Activated naive CD8-positive, alpha-beta T cell treated with anti-CD3 and anti-CD28 coated beads, Interleukin-2, amount 50 U/mL, for 16 hours (primary cell): Measurements from ENCODE around the gene MAN1B1.
A peak's percentile ranks its signal among the peaks of the same experiment; 100 is the strongest.
"Not testable (repeated sequence)": the region's sequence is repeated elsewhere in the genome, so short reads cannot be mapped to it uniquely, and the experiment has no call there.

ENCODE experiments used
- DNase-seq: peaks from one replicate; pipeline ENCODE4 v3.0.0-alpha.2; 2020; ENCODE audit warnings: low read depth, low spot score

The MAN1B1 gene

DNA sequence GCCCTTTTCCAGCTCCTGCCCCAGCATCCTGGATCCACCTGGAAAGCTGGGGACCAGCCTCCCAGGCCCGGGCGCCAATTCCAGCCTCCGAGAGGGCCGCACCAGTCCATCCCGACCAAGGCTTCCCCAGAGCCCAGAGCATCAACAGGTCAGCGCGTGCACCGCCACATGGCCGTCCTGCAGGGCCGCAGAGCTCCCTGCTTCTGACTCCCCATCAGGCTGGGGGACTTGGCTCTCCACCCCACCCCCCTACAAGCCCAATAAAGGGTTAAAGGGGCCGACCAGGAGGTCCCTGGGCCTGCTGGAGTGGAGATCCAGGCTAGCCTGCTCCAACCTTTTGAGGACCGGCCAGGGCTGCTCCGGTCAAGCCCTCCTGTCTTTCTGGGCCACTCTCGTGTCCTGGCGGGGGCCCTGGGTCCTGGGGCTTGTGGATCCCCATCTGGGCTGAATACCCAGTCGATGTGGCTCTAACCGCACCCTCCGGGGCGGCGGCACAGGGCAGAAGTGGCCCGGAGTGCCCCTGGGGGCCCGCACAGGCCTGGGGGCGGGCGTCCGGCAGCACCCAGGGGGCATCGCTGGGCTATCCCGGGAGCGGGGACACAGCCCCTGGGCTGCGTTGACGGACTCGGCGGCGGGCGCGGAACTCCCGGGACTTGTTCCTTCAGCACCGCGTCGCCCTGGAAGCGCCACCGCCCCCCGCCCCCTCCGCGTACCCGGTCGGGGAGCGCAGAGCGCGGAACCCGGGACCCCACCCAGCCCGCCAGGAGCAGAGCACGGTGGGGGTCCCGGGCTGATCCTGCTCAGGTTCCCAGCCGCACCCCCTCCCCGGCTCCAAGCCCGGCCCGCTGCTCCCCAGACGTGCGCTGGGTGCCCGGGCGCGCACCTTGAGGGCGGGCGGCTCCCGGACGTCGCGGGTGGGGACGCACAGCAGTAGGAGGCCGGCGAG, 33.5 kb upstream of the MAN1B1 start:
- DNase-seq, result no peak

DNA sequence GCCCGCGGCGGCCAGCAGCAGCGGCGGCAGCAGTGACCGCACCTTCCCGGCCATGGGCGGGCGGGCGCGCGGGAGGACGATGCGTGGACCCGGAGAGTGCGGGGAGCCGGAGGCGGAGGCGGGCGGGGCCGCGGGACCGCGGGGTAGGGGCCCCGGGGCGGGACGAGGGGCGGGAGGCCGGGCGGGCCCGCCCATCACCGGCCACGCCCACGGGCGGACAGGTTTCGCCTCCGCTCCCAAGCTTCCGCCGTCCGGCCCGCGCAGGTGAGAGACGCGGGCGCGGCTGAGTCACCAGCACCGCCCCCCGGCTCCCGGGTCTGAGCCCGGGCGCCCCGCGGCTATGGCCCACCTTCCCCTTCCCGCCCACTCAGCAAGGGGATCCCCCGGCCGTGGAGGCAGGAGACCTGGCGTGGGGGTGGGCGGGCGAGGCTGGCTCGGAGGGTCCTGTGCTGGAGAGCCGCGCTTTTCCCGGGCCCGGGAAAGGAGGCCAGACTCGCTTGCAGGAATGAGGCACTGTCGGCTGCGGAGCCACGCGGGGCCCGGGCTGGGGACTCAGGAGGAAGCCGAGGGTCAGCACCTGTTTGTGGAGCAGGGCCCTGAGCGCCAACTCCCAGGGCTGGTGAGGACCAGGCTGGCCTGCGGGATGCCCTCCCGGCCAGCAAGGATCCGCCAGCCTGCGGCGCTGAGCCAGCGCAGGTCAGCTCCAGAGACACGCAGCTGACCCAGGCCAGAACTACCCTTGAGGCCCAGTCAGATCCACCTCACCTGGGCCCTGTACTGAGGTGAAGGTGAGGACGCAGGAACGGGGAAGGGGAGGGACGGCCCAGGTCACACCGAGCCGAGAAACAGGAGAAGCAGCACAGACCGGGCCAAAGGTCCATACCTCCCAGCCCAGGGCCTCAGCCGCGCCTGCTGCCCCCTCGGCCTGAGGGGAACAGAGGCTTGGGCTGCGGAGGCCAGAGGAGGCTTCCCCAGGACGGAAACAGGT, 32.5 kb upstream of the MAN1B1 start, which contains the start of gene ENTPD2:
ENTPD2 (minus strand) TSS at position 118 of the 988 bp plus-strand sequence; CDS start at position 54, 64 bp downstream.
- DNase-seq, result no peak

DNA sequence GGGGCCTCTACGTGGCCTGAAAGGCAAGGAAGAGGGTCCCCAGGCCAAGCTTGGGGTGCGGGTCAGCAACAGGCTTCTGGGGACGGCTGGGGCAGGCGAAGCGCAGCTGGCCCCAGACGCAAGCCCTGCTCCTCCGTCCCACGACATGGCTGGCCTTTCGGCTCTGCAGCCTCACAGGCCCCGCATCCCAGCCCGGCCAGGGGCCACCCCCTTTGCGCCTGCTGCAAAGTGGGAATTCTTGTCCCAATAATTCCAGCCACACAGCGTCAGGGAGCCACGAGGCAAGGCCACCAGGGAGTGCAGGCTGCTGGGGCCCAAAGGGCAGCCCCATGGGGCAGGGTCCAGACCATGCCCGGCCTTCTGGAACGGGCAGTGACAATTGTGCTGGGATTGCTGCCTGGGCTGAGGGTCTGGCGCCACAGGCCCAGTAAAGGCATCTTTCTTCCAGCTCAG, 31.8 kb upstream of the MAN1B1 start:
- no peak for DNase-seq

DNA sequence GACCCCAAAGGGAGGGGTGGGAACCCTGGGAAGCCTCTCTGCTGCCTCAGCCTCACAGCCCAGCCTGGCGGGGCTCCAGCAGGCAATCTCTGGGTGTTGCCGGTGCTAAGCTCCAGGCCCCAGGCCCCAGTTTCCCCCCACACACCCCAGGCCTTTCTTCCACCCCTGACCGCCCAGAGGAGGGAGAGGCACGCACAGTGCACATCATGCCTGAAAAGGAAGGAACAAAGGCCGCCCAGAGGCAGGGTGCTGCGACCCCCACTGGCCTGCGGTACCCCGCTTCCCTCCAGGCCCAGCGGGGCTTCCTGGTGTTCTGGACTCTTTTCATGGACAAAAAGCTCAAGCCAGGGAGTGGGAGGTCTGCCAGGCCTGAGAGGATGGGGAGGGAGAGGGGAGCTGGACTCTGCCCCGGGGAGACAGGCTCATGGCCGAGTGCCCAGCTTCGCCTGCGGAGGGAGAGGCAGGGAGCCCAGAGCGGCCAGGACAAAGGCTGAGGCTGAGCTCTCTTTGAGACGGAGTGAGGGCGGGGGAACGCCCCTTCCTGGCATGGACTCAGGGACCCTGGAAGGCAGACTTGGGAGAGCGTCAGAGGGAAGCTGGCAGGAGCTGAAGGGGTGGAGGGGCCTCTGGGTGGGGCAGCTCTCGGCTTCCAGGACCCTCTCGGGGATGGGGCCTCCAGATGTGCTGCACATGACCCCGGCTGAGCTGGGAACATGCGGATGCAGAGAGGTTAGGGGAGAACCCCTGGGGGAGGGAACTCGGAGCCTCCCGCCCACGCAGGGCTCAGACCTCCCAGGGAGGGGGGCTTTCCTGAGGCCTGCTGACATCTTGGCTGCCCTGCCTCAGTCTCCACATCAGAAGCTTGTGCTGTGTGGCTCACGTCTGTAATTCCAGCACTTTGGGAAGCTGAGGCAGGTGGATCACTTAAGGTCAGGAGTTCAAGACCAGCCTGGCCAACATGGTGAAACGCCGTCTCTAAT, 31.1 kb upstream of the MAN1B1 start:
- no peak for DNase-seq

DNA sequence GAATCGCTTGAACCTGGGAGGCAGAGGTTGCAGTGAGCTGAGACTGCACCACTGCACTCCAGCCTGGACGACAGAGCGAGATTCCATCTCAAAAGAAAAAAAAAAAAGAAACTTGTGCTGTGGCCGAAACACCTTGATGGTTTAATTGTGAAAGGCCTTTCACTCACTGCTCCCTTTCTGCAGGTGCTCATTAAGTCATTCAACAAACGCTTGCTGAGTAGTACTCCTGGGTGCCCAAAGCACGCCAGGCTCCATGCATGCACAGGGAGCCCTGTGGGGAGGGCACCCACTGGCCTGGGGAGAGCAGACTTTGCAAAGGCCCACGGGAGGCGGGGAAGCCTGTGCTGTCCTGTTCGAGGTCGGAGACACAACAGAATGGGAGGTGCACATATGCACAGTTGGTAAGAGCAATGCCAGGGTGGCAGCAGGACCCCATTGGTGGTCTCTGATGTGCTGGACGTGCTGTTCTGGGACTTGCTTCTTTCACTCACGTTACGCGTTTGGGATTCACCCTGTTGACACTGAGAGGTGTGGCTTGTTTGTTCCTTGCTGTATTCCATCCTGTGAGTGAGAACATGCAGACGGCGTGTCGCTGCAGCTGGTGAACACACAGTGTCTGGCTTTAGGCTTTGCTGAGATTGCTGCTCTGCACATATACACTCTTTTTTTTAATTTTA, 29.9 kb upstream of the MAN1B1 start:
- DNase-seq, result no peak

DNA sequence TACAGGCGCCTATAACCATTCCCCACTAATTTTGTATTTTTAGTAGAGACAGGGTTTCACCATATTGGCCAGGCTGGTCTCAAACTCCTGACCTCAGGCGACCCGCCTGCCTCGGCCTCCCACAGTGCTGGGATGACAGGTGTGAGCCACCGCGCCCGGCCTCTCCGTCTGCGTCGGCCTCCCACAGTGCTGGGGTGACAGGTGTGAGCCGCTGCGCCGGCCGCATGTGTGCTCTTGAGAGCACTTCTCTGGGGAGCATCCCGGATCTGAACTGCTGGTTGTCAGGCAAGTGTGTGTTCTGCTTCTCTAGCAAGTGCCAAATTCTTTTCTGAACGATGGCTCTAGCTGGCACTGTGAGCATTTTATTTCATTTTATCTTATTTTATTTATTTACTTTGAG, 29.2 kb upstream of the MAN1B1 start:
- DNase-seq, result no peak

DNA sequence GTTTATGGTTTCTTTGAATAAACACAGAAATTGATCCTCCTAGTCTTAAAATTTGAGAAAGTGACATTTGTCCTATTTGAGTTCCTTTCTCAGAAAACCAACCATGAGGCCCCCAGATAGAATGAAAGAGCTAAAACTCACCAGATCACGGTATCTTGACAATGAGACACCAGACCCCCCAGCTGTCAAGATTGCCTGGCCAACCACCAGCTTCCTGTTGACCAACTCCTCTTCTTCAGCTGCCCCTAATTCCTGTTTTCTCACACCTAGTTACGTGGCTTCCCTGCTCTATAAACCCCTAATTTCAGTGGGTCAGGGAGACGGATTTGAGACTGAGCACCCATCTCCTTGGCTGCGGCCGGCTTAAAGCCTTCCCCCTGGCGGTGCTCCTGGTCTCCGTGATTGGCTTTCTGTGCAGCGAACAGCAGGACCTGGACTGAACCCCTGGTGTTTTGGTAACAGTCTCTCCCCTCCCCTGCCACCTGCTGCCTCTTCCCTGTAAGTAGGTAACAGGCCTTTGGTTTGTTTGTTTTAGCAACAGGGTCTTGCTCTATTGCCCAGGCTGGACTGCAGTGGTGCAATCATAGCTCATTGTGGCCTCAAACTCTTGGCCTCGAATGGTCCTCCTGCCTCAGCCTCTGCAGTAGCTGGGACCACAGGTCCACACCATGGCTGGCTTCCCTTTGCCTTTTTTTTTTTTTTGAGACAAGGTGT, 28.1 kb upstream of the MAN1B1 start:
- no peak for DNase-seq

DNA sequence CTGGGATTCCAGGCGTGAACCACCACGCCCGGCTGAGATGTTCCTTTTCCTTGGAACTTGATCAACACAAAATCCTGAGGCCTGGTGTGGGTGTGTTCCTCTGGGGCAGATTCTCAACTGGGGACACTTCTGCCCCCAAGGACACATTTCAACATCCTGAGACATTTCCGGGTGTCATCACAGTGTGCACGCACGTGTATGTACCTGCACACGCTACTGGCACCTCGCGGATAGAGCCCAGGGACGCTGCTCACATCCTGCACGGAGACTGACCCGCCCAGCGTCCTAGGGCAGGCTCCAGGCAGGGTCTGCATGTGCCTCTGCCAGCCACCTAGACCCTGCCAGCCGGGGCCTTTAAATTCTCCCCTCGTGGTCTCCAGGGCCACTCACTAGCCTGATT, 24.4 kb upstream of the MAN1B1 start:
- no peak for DNase-seq

DNA sequence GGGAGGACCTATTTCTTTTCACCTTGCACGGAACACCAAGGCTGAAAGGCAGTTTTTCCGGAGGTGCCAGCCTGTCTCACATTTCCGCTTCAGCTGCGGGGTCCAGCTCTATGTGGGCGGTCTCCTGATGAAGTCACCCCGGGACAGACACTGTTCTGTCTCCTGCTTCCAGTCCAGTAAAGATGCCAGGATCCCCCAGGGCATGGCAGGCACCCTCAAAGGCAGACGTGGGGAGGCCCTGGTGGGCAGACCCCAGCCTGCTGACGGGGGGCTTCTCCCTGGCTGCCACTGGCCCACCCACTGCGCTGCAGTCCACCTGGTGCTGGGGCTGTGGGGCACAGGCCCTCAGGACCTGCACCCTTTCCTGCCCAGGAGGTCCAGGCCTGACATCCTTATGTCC, 24.0 kb upstream of the MAN1B1 start:
- not testable (repeated sequence) for DNase-seq

DNA sequence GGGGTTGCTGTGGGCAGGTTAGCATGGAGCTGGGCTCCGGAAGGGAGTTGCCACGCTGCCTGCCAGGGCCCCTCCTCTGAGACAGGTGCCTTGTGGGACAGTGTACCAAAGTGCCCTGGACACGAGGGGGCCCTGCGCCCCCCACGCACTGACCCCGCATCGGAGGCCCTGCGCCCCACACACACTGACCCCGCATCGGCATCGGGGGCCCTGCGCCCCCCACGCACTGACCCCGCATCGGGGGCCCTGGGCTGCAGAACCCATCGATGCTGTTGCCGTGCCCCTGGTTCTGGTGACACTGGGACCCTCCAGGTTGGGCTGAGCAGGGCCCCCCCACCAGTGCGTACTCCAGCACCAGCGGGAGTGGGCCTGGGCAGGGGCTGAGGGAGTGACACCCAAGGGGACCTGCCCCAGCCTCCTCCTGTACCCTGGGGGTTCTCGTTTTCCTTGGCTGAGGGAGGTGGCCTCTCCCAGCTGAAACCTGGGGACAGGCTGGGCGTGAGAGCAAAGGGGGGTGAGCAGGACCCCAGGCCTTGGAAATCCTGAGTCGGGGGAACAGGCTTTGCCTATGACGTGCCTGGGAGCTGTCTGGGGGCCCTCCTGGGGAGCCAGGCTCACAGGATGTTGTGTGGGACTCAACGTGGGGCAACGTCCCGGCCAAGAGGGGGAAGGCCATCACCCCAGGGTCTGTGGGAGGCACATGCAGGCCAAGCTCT, 23.3 kb upstream of the MAN1B1 start:
- no peak for DNase-seq

DNA sequence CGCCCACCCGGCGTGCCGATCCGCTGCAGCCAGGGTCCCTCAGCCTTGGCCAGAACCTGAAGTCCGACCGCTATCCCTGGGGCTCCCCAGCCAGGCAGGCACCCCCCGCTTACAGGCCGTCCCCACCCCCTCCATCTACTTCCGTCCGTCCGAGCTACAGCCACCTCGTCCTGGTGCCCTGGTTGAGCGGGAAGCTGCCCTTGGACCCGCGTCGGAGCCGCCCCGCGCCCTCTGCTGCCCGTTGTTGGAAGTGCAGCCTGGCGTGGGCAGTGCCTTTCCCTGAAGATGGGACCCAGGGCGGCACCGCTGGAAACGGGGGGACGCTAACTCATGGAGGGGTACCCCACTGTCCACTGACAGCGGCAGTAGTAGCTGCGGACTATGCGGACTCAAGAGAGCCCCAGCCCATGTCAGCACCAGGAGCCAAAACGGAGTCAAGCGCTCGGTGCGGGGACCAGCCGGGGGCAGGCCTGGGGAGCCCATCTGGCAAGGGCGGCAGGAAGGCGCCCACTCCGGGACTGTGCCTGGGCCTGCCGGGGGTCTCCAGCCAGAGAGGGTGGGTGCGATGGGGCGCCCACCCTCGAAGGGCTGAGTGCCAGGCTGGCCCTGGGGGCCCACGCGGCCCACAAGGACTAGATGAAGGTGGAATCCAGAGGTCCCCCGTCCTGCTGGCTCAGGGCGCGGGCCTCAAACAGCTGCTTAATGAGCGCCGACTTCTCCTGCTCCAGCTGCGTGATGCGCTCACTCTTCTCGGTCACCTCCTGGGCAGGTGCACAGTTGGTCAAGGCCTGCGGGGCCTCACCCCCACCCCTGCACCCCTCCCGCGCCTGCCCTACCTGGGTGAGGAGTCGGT, 22.5 kb upstream of the MAN1B1 start:
- no peak for DNase-seq

DNA sequence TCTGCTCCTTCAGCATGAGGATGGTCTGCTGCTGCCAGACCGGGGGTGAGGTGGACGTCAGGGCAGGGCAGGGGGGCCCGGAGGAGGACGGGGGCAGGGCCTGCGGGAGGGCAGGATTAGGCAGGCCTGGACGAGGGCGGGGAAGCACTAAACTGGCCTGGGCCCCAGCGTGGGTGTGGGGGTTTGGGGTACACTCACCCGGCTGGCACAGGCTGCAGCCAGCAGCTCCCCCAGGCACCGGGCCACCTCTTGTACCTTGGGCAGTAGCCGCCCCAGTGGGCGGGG, 22.0 kb upstream of the MAN1B1 start:
- DNase-seq, result no peak

DNA sequence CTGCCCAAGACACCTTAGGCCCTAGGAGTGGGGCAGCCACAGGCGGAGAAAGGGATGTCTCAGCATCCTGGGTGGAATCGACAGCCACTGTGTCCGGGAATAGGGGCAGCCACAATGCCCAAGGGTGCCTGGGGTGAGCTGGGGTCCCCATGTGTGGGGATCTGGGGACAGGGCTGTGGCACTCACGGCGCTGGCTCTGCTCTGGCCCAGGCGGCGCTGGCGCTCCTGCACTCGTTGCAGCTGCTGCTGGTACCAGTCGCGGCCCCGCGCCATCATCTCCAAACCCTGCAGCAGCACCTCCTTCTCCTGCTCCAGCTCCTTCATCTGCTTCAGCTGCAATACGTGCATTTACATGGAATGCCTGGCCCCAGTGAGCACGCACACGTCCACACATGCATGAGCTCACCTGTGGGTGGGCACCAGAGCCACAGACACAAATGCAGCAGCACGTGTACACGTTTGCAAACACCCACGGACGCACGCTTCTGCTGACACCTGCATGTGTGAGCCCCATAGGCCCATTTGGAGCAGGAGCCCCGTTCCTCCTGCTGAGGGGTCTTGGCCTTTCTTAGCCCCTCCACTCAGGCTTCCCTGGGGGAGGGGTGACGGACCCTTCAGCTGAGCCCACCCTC, 21.3 kb upstream of the MAN1B1 start:
- DNase-seq, result no peak

DNA sequence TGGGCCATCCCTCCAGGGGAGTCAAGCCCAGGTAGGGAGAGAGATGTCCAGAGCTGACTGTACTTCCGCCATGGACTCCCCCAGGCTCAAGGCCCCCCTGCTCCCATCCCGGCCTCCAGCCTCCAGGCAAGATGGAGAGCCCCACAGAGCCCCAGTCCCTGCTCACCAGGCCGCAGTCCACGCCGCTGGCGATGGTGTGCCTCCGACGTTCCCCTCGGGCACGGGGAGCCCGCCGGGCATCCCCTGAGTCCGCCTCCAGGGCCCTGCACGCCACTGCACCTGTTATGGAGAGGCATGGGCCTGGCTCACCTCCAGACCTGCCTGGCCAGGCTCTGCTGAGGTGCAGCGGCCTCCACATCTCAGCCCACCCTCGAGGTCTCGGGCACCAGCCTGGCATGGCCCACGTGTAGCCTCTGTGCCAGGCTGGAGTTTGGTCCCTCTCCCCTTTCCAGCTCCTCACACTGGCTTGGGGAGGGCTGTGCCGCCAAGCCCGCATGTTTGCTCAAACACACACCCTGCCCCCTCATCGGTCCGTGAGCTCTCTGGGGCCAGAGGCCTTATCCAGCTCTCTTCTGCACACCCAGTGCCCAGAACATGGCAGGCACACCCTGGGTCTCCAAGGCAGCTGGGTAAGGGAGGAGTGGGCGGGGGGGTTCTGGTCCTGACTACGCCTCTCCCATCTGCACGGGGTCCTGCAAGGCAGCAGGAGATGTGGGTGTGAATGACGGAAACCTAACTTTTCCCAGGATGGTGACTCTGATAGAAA, 20.5 kb upstream of the MAN1B1 start:
- DNase-seq, result no peak

DNA sequence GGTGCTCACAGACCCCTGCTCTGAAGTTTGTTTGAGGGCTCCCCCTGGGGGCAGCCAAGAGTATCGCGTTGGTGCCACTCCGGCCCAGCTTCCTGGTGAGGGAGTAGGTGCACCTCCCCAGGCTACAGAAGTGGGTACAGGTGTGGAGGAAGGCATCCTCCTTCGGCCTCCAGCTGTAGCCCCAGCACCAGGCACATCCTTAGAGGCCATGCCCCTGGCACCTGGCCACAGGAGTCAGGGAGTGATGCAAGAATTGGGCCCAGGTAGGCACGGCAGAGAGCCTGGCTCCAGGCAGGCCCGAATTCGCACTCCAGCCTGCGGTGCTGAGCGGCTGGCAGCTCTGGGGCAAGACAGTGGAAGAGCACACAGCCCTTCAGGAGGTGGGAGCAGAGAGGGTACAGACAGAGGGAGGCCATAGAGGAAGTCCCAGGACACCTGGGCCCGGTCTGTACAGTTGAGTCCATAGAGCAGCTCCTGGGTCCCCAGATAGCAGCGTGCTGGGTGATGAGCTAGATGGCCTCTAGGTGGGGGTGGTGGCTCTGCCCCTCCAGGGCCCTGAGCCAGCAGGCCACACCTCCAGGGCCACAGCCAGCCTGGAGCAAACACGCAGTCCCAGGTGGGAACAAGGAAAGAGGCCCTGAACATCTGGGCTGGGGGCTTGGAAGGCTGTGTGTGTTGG, 18.8 kb upstream of the MAN1B1 start:
- peak; percentile 75 for DNase-seq
